Embryonic facial prominence (tissue), 1 donor: ENCODE results near the gene SLFN5.
A peak's percentile ranks its signal among the peaks of the same experiment; 100 is the strongest.
"Not testable (repeated sequence)": the region's sequence is repeated elsewhere in the genome, so short reads cannot be mapped to it uniquely, and the experiment has no call there.

Source experiments
- DNase-seq: peaks from one replicate; pipeline ENCODE4 v3.0.0-alpha.2; 2016; ENCODE audit errors: extremely low spot score

The SLFN5 gene

GRCh38 chr17:35242158-35242804 lies 591 bp upstream of the SLFN5 start:
- peak; percentile 40 for DNase-seq

GRCh38 chr17:35243561-35244340 lies 879 bp downstream of the SLFN5 start:
- DNase-seq = no peak

- no peak for DNase-seq
These were observed 1.7 kb downstream of the SLFN5 start for GRCh38 chr17:35244341-35245195.

- DNase-seq = no peak
These were observed 2.3 kb downstream of the SLFN5 start for GRCh38 chr17:35245196-35245486.

GRCh38 chr17:35252651-35253050 lies 9.8 kb downstream of the SLFN5 start:
- no peak for DNase-seq

- DNase-seq = no peak
These were observed 11.4 kb downstream of the SLFN5 start for GRCh38 chr17:35254107-35254773.

- no peak for DNase-seq
These were observed 12.4 kb downstream of the SLFN5 start for GRCh38 chr17:35255316-35255715.

GRCh38 chr17:35256629-35257028 lies 13.8 kb downstream of the SLFN5 start:
- DNase-seq = no peak

GRCh38 chr17:35257208-35257659 lies 14.4 kb downstream of the SLFN5 start:
- DNase-seq = no peak

GRCh38 chr17:35259001-35259400 lies 16.1 kb downstream of the SLFN5 start:
- DNase-seq = no peak

- no peak for DNase-seq
These were observed 22.2 kb downstream of the SLFN5 start for GRCh38 chr17:35265071-35265470.

- DNase-seq = no peak
These were observed 22.8 kb downstream of the SLFN5 start for GRCh38 chr17:35265566-35266141.

- DNase-seq = not testable (repeated sequence)
These were observed 31.5 kb downstream of the SLFN5 start for GRCh38 chr17:35274167-35275066.

- not testable (repeated sequence) for DNase-seq
These were observed 35.6 kb downstream of the SLFN5 start for GRCh38 chr17:35278454-35278853.

GRCh38 chr17:35278876-35279275 lies 36.0 kb downstream of the SLFN5 start:
- DNase-seq = not testable (repeated sequence)

- no peak for DNase-seq
These were observed 40.9 kb downstream of the SLFN5 start for GRCh38 chr17:35283767-35284166.

GRCh38 chr17:35284955-35285354 lies 42.1 kb downstream of the SLFN5 start:
- DNase-seq = no peak

GRCh38 chr17:35286120-35286781 lies 43.4 kb downstream of the SLFN5 start:
- DNase-seq = no peak

- no peak for DNase-seq
These were observed 44.5 kb downstream of the SLFN5 start for GRCh38 chr17:35287286-35287811.

- no peak for DNase-seq
These were observed 46.4 kb downstream of the SLFN5 start for GRCh38 chr17:35289222-35289621.
